WTC11 (cell line): ENCODE data around the gene NAT9. TPM values are rescaled to one million over a fixed set of nuclear protein-coding genes. Genes with fewer than 3 reads are reported as not detected.

Experiments
- ATAC-seq: fragments of 200-7000 bp; cut with Tn5 transposase; 2 replicates; pipeline ENCODE4 v1.10.0; 2021; ENCODE audit warnings: mild to moderate bottlenecking, moderate library complexity
- CTCF ChIA-PET: fragments of 300-600 bp; sonication (Branson Sonifier 250); formaldehyde crosslinking; loops from one replicate; lab custom pipeline; 2021; ENCODE audit warnings: antibody characterized with exemption; lab: Charles Lee
- POLR2A ChIA-PET: fragments of 350-600 bp; sonication (Branson Sonifier 250); formaldehyde crosslinking; loops from one replicate; lab custom pipeline; 2021; ENCODE audit warnings: antibody characterized with exemption; lab: Charles Lee
- DNase-seq: peaks from one replicate; pipeline ENCODE4 v3.0.0; 2021; ENCODE audit warnings: low spot score
- H3K27ac Mint-ChIP-seq: 2 replicates; pipeline ENCODE4 v1.8.0; 2021; ENCODE audit warnings: mixed read lengths
- H3K27me3 Mint-ChIP-seq: 2 replicates; pipeline ENCODE4 v1.8.0; 2021; ENCODE audit warnings: low read depth, mild to moderate bottlenecking, moderate library complexity, mixed read lengths
- H3K36me3 Mint-ChIP-seq: 2 replicates; pipeline ENCODE4 v1.8.0; 2021; ENCODE audit warnings: mixed read lengths
- H3K4me1 Mint-ChIP-seq: 2 replicates; pipeline ENCODE4 v1.8.0; 2022; ENCODE audit warnings: mixed read lengths
- H3K4me3 Mint-ChIP-seq: 2 replicates; pipeline ENCODE4 v1.8.0; 2021; ENCODE audit warnings: mild to moderate bottlenecking, moderate library complexity, mixed read lengths
- H3K9me3 Mint-ChIP-seq: 2 replicates; pipeline ENCODE4 v1.8.0; 2021; ENCODE audit warnings: mixed read lengths
- ATF1 ChIP-seq: sonication (generic); formaldehyde crosslinking; IDR thresholded peaks from 2 replicates; pipeline ENCODE4 v1.8.1; 2023; ENCODE audit warnings: mild to moderate bottlenecking, moderate library complexity, missing genetic modification reagents
- CBFB ChIP-seq: sonication (generic); formaldehyde crosslinking; IDR thresholded peaks from 2 replicates; pipeline ENCODE4 v1.8.1; 2022; ENCODE audit warnings: mild to moderate bottlenecking, low read depth, missing genetic modification reagents
- EMX1 ChIP-seq: fragments of 250-450 bp; sonication (Bioruptor Pico); IDR thresholded peaks from 2 replicates; pipeline ENCODE4 v1.8.0; 2021; ENCODE audit warnings: mild to moderate bottlenecking
- ESRRA ChIP-seq: sonication (generic); formaldehyde crosslinking; IDR thresholded peaks from 2 replicates; pipeline ENCODE4 v1.8.1; 2022; ENCODE audit warnings: mild to moderate bottlenecking, missing genetic modification reagents, borderline replicate concordance
- ETV6 ChIP-seq: sonication (generic); formaldehyde crosslinking; IDR thresholded peaks from 2 replicates; pipeline ENCODE4 v1.8.1; 2022; ENCODE audit warnings: mild to moderate bottlenecking, missing genetic modification reagents
- JAZF1 ChIP-seq: fragments of 250-450 bp; sonication (Bioruptor Pico); IDR thresholded peaks from 2 replicates; pipeline ENCODE4 v1.9.0; 2021; ENCODE audit warnings: moderate library complexity, mild to moderate bottlenecking, inconsistent platforms
- RELA ChIP-seq: sonication (generic); formaldehyde crosslinking; IDR thresholded peaks from 2 replicates; pipeline ENCODE4 v1.8.1; 2022; ENCODE audit warnings: missing genetic modification reagents, mild to moderate bottlenecking, borderline replicate concordance
- SMAD4 ChIP-seq: sonication (generic); formaldehyde crosslinking; IDR thresholded peaks from 2 replicates; pipeline ENCODE4 v1.8.0; 2022; ENCODE audit warnings: mild to moderate bottlenecking, missing genetic modification reagents
- SOX15 ChIP-seq: fragments of 250-450 bp; sonication (Bioruptor Pico); IDR thresholded peaks from 2 replicates; pipeline ENCODE4 v1.9.0; 2021; ENCODE audit warnings: mild to moderate bottlenecking
- SP1 ChIP-seq: sonication (generic); formaldehyde crosslinking; conservative IDR thresholded peaks from 2 replicates; pipeline ENCODE4 v1.8.1; 2022; ENCODE audit warnings: missing genetic modification reagents
- ZNF263 ChIP-seq: sonication (generic); formaldehyde crosslinking; IDR thresholded peaks from 2 replicates; pipeline ENCODE4 v1.8.1; 2022; ENCODE audit warnings: low read depth, mild to moderate bottlenecking, moderate library complexity, missing genetic modification reagents
- ZNF317 ChIP-seq: sonication (generic); formaldehyde crosslinking; IDR thresholded peaks from 2 replicates; pipeline ENCODE4 v1.8.1; 2023; ENCODE audit warnings: low read depth, mild to moderate bottlenecking, moderate library complexity, missing genetic modification reagents, borderline replicate concordance
- ZNF423 ChIP-seq: fragments of 250-450 bp; sonication (Bioruptor Pico); IDR thresholded peaks from 2 replicates; pipeline ENCODE4 v2.1.2; 2022; ENCODE audit warnings: mild to moderate bottlenecking, moderate library complexity
- total RNA-seq: library from RNA; stranded (reverse); gene quantifications from 3 replicates; pipeline ENCODE4 v1.2.3, GENCODE V29; 2021
- TF ChIP-seq, protein P1 (sequence below): sonication (generic); formaldehyde crosslinking; IDR thresholded peaks from 2 replicates; pipeline ENCODE4 v1.8.1; 2022; ENCODE audit warnings: mild to moderate bottlenecking, moderate library complexity, missing genetic modification reagents
- TF ChIP-seq, protein P2 (sequence below): sonication (generic); formaldehyde crosslinking; IDR thresholded peaks from 2 replicates; pipeline ENCODE4 v1.8.0; 2023; ENCODE audit warnings: missing genetic modification reagents
- TF ChIP-seq, protein P3 (sequence below): sonication (generic); formaldehyde crosslinking; IDR thresholded peaks from 2 replicates; pipeline ENCODE4 v1.8.0; 2022; ENCODE audit warnings: mild to moderate bottlenecking, missing genetic modification reagents
- TF ChIP-seq, protein P4 (sequence below): fragments of 200-600 bp; IDR thresholded peaks from 2 replicates; pipeline ENCODE4 v1.8.0; 2022; ENCODE audit warnings: antibody characterized with exemption
- TF ChIP-seq, protein P5 (sequence below): fragments of 250-450 bp; sonication (Bioruptor Pico); IDR thresholded peaks from 2 replicates; pipeline ENCODE4 v2.1.2; 2022; ENCODE audit warnings: mild to moderate bottlenecking, moderate library complexity
- TF ChIP-seq, protein P6 (sequence below): sonication (generic); formaldehyde crosslinking; IDR thresholded peaks from 2 replicates; pipeline ENCODE4 v1.8.0; 2022; ENCODE audit warnings: mild to moderate bottlenecking, missing genetic modification reagents

NAT9 gene
- total RNA-seq, 1 experiment from 2014 or later: 67.1 TPM

DNA sequence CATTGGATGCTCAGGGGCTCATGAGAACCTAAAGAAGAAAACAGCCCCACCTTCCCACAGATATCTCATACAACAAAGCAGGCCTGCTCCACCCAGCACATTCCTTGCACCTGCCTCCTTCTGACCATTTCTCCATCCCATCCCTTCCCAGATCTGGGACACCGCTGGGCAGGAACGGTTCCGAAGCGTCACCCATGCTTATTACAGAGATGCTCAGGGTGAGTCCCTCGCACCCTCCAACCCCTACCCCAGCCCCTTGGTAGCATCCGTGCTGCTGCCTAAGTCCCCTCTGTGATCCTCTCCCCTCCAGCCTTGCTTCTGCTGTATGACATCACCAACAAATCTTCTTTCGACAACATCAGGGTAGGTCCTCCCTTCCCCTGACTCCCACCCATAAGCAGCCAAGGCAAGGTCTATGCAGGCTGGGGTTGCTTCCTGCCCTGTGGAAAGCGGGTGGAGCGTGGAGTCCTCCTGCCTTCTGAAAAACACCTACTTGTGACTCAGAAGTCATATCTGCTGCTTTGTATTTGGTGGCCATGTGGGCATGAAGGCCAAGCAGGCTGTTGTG lies 33.1 kb downstream of the NAT9 start:
- ChIA-PET CTCF (interaction anchor here (1.3 to 2.5 kb wide), 3 partner anchors 28 to 119 kb away, joined by 6 to 22 read pairs (median 11); no protein-coding TSS in a partner anchor), POLR2A (no interaction called here)
- no peak for TF ChIP-seq EMX1 (CRISPR knock-in tag)
- TF ChIP-seq CBFB (CRISPR knock-in tag): no peak
- TF ChIP-seq, protein P1, sequence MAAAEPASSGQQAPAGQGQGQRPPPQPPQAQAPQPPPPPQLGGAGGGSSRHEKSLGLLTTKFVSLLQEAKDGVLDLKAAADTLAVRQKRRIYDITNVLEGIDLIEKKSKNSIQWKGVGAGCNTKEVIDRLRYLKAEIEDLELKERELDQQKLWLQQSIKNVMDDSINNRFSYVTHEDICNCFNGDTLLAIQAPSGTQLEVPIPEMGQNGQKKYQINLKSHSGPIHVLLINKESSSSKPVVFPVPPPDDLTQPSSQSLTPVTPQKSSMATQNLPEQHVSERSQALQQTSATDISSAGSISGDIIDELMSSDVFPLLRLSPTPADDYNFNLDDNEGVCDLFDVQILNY: no peak
- TF ChIP-seq, protein P2, sequence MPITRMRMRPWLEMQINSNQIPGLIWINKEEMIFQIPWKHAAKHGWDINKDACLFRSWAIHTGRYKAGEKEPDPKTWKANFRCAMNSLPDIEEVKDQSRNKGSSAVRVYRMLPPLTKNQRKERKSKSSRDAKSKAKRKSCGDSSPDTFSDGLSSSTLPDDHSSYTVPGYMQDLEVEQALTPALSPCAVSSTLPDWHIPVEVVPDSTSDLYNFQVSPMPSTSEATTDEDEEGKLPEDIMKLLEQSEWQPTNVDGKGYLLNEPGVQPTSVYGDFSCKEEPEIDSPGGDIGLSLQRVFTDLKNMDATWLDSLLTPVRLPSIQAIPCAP (CRISPR knock-in tag): no peak
- no peak for TF ChIP-seq SP1 (CRISPR knock-in tag)
- no peak for TF ChIP-seq JAZF1 (CRISPR knock-in tag)
- no peak for TF ChIP-seq SMAD4 (CRISPR knock-in tag)
- no peak for TF ChIP-seq ZNF423
- TF ChIP-seq SOX15 (CRISPR knock-in tag): no peak
- no peak for TF ChIP-seq ETV6 (CRISPR knock-in tag)
- TF ChIP-seq, protein P3, sequence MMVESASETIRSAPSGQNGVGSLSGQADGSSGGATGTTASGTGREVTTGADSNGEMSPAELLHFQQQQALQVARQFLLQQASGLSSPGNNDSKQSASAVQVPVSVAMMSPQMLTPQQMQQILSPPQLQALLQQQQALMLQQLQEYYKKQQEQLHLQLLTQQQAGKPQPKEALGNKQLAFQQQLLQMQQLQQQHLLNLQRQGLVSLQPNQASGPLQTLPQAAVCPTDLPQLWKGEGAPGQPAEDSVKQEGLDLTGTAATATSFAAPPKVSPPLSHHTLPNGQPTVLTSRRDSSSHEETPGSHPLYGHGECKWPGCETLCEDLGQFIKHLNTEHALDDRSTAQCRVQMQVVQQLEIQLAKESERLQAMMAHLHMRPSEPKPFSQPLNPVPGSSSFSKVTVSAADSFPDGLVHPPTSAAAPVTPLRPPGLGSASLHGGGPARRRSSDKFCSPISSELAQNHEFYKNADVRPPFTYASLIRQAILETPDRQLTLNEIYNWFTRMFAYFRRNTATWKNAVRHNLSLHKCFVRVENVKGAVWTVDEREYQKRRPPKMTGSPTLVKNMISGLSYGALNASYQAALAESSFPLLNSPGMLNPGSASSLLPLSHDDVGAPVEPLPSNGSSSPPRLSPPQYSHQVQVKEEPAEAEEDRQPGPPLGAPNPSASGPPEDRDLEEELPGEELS (CRISPR knock-in tag): no peak
- TF ChIP-seq, protein P4, sequence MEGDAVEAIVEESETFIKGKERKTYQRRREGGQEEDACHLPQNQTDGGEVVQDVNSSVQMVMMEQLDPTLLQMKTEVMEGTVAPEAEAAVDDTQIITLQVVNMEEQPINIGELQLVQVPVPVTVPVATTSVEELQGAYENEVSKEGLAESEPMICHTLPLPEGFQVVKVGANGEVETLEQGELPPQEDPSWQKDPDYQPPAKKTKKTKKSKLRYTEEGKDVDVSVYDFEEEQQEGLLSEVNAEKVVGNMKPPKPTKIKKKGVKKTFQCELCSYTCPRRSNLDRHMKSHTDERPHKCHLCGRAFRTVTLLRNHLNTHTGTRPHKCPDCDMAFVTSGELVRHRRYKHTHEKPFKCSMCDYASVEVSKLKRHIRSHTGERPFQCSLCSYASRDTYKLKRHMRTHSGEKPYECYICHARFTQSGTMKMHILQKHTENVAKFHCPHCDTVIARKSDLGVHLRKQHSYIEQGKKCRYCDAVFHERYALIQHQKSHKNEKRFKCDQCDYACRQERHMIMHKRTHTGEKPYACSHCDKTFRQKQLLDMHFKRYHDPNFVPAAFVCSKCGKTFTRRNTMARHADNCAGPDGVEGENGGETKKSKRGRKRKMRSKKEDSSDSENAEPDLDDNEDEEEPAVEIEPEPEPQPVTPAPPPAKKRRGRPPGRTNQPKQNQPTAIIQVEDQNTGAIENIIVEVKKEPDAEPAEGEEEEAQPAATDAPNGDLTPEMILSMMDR: no peak
- Mint-ChIP-seq H3K27me3 (peaks cover 6% of the 10 kb centered on the region), H3K4me3 (no peak overlapping the region), H3K36me3 (no peaks in the 10 kb centered on the region), H3K9me3 (peaks cover 7% of the 10 kb centered on the region; the same call in 1 of the 2 replicates), H3K27ac (no peak overlapping the region), H3K4me1 (peaks cover 58% of the 10 kb centered on the region)
- ATAC-seq (no peak), DNase-seq (no peak)

DNA sequence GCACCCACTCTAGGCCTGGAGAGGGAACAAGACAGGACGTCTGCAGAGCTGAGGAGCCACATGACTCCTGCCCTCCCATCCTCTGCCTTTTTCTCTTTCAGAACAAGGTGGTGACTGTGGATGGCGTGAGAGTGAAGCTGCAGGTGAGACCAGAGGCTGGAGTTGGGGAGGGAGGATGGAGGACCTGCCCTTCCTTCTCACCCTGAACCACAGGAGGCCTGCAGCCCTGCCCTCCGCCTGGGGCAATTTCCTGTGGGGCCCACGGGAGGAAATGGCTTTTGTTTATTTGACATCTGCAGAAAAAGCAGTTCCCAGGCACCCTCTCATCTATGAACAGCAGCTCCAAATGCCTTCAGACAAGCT lies 34.0 kb downstream of the NAT9 start:
- Mint-ChIP-seq H3K27ac (no peak overlapping the region), H3K9me3 (peaks cover 7% of the 10 kb centered on the region; the same call in 1 of the 2 replicates), H3K36me3 (no peaks in the 10 kb centered on the region), H3K4me1 (peaks cover 53% of the 10 kb centered on the region), H3K27me3 (peaks cover 6% of the 10 kb centered on the region), H3K4me3 (no peak overlapping the region)
- TF ChIP-seq, protein P5, sequence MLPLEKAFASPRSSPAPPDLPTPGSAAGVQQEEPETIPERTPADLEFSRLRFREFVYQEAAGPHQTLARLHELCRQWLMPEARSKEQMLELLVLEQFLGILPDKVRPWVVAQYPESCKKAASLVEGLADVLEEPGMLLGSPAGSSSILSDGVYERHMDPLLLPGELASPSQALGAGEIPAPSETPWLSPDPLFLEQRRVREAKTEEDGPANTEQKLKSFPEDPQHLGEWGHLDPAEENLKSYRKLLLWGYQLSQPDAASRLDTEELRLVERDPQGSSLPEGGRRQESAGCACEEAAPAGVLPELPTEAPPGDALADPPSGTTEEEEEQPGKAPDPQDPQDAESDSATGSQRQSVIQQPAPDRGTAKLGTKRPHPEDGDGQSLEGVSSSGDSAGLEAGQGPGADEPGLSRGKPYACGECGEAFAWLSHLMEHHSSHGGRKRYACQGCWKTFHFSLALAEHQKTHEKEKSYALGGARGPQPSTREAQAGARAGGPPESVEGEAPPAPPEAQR (CRISPR knock-in tag): no peak
- TF ChIP-seq ESRRA: no peak
- TF ChIP-seq ZNF263 (CRISPR knock-in tag): no peak
- no peak for TF ChIP-seq RELA (CRISPR knock-in tag)
- TF ChIP-seq ATF1 (CRISPR knock-in tag): no peak
- TF ChIP-seq, protein P6, sequence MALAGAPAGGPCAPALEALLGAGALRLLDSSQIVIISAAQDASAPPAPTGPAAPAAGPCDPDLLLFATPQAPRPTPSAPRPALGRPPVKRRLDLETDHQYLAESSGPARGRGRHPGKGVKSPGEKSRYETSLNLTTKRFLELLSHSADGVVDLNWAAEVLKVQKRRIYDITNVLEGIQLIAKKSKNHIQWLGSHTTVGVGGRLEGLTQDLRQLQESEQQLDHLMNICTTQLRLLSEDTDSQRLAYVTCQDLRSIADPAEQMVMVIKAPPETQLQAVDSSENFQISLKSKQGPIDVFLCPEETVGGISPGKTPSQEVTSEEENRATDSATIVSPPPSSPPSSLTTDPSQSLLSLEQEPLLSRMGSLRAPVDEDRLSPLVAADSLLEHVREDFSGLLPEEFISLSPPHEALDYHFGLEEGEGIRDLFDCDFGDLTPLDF (CRISPR knock-in tag): no peak
- TF ChIP-seq ZNF317 (CRISPR knock-in tag): no peak
- CTCF ChIA-PET: interaction anchor here (0.8 to 2.5 kb wide), 5 partner anchors 11 to 122 kb away, joined by 3 to 22 read pairs (median 6); no protein-coding TSS in a partner anchor
- POLR2A ChIA-PET: no interaction called here
- DNase-seq (no peak), ATAC-seq (no peak)
